Stimulated activated CD4-positive, alpha-beta T cell treated with anti-CD3 and anti-CD28 coated beads, Interleukin-12 subunit alpha, Interleukin-12 subunit beta, amount 100 ng/mL, for 4 hours (primary cell): Measurements from ENCODE around the gene PSMD7.

Experiments
- DNase-seq: peaks from one replicate; pipeline ENCODE4 v3.0.0-alpha.2; 2020

Gene PSMD7

GRCh38 chr16:74296432-74297144, at the start of gene PSMD7:
TSS of gene PSMD7 (plus strand) at chr16:74296814. CDS start at chr16:74296915, 101 bp downstream.
- peak; percentile 86 for DNase-seq

- no peak for DNase-seq
Observed at GRCh38 chr16:74249254-74249653, 47.4 kb upstream of the PSMD7 start.

DNA sequence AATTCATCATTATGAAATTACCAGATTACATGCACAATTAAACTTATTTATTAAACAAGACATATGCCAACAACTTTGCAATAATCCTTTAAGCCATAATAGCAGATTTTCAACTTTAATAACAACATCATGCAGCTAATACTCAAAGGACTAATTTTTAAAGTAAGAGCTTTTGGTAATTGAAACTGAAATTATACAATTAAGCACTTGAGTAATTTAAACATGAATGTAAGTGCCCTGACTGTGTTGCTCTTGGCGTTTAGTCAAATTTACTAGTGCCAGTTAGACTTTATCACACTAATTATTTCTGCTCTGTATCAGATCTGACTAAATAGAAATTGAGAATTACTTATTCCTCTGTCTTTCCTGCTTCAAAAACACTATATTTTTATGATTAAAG, 46.8 kb upstream of the PSMD7 start:
- no peak for DNase-seq

DNA sequence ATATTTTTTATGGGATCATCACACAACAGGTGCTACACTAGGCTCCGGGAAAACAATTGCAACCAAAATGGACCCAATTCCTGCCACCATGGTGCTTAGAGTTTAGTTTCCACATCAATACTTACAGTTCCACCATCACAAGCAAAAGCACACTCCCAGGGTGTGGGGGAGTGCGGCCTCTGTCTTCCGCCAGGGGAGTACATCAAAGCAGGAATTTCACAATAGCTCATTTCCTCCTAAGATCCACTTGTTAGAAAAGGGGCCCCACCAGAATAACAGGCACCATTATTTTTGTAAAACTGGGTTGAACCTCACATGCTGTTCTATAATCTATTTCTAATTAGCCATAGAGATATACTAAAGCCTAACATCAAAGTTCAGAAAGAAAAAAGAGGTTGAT, 44.3 kb upstream of the PSMD7 start:
- no peak for DNase-seq

- DNase-seq: no peak
Observed at GRCh38 chr16:74253161-74253938, 43.3 kb upstream of the PSMD7 start.

GRCh38 chr16:74257061-74257460, 39.6 kb upstream of the PSMD7 start:
- no peak for DNase-seq

- DNase-seq: no peak
Observed at GRCh38 chr16:74261068-74261467, 35.5 kb upstream of the PSMD7 start.

DNA sequence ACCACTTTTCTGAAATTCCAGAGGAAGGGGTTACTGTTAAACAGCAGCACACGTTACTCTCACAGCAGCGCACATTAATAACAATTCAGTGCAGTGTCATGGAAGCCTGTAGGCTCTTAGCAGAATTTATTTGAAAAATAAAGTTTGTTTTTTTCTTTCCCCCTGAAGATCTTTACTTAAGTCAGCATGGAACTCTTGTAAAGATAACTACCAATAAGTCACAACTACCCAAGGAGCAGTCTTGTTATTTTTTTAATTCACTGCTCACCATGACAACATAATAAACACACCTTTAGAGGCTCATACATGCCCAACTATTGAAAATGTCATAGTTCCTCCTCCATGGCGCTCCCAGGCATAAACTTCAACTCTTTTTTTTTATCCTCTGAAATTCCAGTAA, 31.8 kb upstream of the PSMD7 start:
- DNase-seq: no peak

DNA sequence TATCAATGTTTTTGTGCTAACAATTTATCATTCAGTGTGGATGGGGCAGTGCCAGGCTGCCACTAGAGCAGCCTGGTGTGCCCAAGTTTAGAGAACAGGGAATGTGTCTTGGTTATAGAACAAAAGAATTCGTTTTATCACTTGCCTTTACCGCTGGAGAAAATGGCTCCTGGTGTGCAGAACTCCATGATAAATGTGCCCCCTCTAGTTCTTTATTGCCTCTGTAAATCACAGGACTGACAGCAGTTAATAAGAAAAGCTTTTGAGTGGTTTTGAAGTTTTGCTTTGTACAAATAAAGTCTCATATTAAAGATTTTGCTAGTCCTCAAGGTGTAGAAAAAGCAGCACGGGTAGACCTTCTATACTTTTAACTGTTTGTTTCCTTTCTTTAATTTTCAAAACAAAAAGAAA, 28.2 kb upstream of the PSMD7 start:
- DNase-seq: no peak

GRCh38 chr16:74271872-74272271, 24.7 kb upstream of the PSMD7 start:
- DNase-seq: no peak

- no peak for DNase-seq
Observed at GRCh38 chr16:74275031-74275636, 21.5 kb upstream of the PSMD7 start.

DNA sequence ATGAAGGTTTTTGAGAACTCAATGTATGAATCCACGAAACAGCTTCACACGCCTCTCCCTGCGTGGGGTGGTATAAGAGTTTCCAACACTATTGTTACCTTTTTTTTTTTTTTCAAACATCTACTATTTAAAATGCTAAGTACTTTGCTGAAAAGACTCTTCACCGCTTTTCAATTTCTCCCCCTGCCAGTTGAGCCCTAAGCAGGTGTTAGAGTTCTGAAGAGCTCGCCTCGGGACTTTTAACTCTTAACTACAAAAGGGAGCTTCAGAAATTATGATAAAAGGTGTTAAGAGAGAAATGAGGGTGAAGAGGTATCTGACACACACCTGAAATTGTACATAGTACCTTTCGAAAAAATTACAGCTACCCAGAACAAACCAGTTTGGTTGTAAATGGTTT, 20.9 kb upstream of the PSMD7 start:
- no peak for DNase-seq

DNA sequence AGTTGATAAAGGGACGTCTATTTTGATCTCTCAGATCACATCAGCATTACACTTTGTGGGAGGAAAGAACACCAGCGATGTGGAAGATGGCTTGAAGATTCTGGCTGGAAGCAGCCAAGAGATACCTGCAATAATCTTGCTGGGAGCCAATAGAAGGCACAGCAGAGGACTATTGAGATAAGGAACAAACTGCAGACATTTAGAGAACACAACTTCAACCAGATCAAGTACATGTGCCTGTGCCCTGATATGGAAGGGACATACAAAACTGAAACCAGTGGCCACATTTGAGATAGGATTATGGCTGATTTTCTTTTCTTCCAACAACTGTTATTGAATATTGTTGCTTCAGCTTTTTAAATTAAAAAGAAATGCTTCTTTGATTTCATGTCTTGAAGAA, 18.6 kb upstream of the PSMD7 start:
- DNase-seq: no peak

DNA sequence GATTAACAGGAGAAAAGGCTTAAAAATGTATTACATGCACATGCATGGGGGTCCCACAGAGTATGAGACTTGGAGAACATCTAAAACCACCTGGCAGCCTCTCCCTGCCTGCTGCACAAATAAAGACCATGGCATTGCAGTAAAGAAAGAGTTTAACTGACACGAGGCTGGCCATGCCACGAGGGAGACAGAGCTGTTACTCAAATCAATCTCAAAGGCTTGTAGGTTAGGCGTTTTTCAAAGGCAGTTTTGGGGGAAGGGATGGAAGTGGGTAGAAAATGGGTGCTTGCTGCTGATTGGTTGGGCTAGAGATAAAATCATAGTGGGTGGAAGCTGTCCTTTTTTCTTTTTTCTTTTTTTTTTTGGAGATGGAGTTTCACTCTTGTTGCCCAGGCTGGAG, 17.3 kb upstream of the PSMD7 start:
- no peak for DNase-seq

- no peak for DNase-seq
Observed at GRCh38 chr16:74279805-74280204, 16.8 kb upstream of the PSMD7 start.

GRCh38 chr16:74280448-74280847, 16.2 kb upstream of the PSMD7 start:
- no peak for DNase-seq

DNA sequence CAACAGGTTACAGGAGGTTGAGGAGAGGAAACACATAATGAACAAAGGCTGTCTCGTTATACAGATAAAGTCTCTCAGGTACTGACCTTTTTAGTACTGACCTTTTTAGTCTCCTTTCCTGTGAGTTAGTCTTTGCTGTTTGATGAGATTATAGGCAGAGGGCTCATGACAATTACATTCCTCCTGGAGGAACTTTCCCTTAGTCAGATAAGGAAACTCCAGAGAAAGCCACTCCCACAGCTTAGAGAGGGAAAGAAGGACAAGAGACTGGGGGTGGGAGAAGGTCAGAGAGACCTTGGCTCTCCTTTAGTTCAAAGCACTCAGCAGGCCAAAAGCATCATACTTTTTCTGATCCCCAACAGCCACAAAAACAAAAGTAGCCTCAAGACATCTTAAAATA, 15.3 kb upstream of the PSMD7 start:
- DNase-seq: no peak

DNA sequence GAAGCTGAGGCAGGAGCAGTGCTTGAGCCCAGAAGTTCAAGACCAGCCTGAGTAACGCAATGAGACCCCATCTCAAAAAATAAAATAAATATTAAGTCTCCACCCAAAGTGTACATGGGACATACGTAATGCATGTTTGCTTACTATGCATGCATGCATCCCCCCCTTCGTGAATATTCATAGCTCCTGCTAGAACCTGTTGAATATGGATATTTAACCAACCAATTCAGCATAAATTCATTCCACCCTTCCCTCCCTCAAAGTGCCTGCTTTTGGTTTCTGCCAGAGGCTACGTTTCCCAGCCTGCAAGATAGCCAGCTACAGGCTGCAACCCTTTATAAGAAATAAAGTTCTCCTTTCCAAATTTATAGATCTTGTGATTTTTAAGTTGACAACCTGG, 12.9 kb upstream of the PSMD7 start:
- DNase-seq: no peak

DNA sequence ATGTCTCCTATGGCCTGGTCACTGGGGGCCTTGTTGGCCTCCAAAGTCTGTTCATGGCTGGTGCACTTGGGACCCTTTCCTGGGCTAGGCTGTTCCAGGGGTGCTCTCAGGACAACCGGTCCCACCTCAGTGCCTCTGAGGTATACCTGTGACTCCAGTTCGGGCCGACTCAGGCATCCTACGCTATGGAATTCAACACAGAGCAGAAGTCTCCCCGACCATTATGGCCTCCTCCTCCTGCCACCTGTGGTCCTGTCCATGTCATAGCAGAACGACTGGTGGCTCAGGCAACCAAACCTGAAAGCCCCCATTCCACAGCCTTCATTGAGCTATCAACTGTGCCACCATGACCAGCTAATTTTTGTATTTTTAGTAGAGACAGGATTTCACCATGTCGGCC, 8.5 kb upstream of the PSMD7 start:
- DNase-seq: no peak

GRCh38 chr16:74290356-74290755, 6.3 kb upstream of the PSMD7 start:
- DNase-seq: no peak

DNA sequence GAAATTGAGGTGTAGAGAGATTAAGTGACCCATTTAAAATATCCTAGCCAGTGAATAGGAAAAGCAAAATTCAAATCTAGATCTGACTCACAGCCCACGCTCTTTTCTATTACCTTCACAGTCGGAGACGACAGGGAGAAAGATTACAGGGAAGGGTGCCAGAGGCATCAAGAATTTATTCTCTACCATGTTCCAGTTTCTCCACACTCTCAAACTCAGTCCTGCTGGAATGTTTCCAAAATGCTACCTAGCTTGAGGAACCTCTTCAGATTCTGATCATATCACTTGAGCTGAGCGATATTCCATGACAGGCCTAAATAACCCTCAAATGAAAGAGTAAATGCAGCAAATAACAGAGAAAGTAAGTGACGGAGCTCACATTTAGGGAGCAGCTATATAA, 5.4 kb upstream of the PSMD7 start:
- DNase-seq: no peak

DNA sequence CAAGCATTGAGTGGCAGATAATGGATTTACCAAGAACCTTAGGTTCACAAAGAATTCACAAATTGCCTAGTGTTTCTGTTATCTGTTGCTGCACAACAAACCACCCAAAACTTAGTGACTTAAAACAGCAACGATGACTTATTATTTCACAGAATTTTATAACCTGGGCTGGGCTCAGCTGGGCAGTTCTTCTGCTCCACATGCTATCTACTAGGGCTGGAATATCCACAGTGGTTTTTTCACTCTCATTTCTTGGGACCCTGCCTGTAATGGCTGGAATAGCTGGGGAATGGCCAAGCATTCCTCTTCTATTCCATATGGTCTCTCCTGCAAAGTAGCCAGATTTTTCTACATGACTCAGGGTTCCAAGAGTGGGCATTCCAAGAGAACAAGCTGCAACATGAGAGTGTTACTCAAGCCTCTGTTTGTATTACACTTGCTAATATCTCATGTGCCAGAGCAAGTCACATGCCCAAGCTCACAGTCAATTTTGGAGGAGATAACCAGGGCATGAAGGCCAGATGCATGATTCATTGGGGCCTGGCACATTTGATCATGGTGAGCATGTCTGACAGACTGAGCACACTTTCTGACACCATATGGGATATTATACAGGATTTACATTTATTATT, 4.9 kb upstream of the PSMD7 start:
- no peak for DNase-seq

DNA sequence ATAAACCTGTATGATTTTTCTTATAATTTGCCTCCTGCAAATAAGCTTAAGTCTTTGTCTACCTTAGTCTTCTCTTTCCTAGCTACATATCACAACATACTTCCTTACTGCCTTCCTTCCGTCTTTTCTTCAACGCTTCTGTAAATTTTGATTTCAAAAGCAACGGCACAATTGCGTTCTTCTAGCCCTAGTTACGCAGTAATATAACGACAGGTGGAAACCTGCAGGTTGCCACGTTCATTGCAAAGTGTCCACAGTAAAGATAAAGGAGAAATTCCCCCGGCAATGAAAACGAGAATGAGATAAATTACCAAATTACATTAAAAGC, 546 bp upstream of the PSMD7 start:
- DNase-seq: no peak

DNA sequence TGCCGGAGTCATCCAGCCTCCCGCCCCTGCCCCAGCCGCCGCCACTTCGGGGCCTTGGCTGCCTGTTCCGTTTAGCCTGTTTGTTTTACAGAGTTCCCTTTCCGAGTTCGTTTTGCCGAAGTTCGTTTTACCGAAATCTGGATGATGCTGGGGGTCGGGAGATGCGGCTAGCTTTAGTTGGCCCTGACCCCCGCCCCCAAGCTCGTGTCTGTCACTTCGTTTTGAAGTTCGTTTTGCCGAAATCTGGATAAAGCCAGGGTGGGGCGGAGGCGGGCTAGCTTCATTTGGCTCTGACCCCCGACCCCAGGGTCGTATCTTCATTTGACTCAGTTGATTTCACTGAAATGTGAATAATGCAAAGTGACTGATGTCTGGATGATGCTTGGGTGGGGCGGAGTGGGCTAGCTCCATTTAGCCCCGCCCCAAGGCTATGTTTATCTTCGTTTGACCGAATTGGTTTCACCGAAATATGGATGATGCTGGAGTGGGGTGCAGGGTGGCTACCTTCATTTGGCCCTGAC, 591 bp downstream of the PSMD7 start:
- peak; percentile 34 for DNase-seq
